Tongue (tissue), 2 donors: ENCODE results near the gene LAMC2. TPM values are rescaled to one million over a fixed set of nuclear protein-coding genes. Genes with fewer than 3 reads are reported as not detected.
A peak's percentile ranks its signal among the peaks of the same experiment; 100 is the strongest.

Source experiments
- DNase-seq: peaks from one replicate; pipeline ENCODE4 v3.0.0-alpha.2; 2015
- total RNA-seq: library from RNA; depleted of rRNA; stranded (reverse); fragments of >200 nt; gene quantifications from one replicate; pipeline ENCODE4 v1.2.3, GENCODE V29; 2014

Gene LAMC2
- total RNA-seq, 1 donor from 2014 or later, result 11.8 TPM

DNA sequence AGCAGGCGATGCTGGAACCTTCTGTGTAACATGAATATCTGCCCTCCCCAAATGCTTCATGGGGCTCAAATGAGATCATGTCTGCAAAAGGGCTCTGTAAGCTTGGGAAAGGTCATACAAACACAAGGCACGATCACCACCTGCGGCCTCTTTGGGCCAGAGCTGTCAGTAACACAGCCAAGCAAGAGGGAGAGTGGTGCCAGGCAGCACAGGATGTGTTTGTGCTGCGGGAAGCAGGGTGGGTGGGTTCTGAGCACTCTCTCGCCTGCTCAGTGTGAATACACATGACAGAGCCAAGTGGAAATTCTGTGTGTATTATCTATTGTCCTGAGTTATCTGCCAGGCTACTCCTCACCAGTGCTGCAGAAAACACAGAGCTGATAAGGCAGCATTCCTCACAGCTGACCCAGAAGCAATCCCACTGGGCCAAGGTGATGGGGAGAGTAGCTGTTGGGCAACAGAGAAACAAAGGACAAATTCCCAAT is 101.2 kb downstream of the LAMC2 start:
- peak; percentile 71 for DNase-seq

DNA sequence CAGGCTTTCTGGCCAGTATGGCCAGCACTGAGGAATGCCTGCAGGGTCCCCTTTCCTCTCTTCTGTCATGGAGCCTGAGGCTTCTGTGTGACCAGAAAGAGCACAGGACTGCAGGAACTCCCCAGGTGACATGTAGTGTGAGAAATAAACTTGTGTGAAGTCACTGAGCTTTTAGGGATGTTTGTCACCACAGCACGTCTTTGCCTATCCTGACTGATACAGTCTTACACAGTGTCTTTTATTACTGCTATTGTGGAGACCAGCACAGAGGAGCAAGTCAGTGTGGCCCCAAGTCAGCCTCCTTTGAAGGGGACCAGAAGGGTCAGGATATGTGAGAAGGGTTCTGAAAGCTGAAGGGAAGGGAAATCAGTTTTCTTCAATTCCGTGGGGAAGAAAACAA is 102.5 kb downstream of the LAMC2 start:
- DNase-seq, result no peak

DNA sequence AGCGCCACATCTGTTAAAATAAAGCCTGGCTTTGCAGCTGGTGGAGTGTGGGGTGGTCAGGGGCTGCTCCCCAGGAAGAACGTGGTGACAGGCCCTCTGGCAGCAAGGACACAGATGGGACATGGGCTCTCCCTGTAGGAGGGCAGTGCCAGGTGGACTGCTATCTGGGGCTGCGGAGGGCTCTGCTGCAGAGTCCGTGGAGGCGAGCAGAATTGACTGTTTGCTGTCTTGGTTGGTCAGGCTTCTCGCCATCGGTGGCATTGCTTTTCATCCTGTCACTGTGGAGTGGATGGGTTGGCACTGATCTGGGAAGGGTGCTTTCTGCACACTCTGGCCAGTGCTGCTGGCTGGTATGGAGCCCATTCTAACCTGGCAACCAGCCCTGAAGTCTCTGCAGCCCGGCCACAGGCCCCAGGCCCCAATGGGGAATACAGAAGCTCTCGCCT is 103.0 kb downstream of the LAMC2 start:
- peak; percentile 56 for DNase-seq

DNA sequence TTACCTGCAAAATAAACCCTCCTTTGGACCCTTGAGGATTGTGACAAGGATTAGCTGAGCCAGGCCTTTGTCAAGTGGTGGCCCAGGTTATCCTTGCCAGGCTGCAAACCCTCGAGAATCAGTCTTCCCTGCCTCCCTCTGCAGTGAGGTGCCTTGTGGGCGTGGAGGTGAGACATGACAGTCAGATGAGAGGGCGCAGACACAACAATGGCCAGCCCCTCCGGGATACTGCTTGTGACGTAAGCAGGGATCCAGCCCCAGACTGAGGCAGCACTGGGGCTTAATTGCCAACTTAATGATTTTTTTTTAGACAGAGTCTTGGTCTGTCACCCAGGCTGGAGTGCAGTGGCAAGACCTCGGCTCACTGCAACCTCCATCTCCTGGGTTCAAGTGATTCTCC is 104.6 kb downstream of the LAMC2 start:
- no peak for DNase-seq

DNA sequence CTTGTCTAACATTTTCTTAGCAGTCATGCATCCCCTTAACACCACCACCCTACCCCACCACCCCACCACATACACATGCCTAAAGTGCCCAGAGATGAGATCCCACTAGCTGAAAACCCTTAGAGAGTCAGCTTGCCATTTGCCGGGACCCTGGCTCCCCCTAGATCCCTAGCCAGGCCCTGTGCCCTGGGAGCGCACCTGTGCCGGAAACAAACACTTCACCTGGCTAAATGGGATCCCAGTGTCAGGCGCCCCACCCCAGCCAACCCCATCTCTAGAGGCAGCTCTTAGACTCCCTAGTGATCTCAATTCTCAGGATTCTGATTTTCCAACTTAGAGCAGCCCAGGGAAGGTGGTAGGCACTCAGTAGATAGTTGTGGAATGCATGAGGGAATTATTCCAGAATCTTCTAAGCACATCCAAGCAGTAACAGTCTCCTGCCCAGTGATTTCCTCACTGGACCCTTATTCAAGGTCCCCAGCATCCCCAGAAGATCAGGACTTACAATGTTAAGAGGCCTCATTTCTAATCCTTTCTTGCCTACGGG is 105.2 kb downstream of the LAMC2 start:
- no peak for DNase-seq

DNA sequence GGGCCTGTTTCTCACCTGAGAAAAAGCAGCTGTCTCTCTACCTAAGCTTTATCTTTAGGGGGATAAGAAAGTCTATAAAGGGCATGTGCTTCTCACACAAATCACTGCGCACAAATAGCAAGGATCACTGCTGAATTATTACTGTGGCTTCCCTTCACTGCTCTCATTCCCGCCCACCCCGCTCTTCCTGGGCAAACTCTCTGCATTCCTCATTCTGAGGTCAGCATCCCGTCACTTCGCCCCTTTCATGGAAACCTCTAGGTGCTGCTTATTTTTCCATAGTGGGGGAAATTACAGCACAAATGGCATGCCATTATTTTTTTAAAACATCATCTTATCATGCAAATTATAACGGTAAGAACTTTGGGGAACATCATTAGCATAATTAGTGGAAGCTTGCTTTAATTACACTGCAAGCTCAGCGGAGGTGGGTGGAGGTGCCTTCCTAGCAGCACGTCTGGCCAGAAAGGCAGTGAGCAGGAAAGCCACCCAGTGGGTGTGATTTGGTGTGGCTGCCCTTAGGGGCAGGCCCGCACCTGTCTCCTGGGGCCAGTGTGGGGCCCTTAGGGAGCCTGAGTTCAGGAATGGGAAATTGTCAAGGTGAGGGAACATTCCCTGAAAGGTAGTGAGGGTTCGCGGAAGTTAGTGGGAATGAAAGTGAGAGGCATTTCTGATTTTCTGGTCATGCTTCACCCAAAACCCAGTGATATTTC is 105.9 kb downstream of the LAMC2 start:
- no peak for DNase-seq

DNA sequence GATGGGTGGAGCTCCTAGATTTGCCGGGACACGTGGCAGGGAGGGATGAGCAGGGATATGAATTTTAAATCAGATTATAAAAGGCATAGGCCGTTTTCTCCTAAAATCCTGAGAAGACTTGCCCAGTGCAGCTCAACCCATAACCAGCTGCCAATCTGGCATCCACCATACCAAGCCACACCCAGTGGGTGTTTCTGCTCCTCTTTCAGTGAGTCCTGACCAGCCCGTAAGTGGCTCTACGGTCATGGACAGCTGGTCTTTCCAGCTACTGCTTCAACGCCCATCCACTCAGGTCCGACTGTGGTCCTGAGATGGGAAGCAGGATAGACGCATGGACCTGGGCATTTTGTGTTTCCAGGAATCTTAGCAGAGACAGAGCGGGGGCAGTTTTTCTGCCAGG is 107.2 kb downstream of the LAMC2 start:
- peak; percentile 36 for DNase-seq

DNA sequence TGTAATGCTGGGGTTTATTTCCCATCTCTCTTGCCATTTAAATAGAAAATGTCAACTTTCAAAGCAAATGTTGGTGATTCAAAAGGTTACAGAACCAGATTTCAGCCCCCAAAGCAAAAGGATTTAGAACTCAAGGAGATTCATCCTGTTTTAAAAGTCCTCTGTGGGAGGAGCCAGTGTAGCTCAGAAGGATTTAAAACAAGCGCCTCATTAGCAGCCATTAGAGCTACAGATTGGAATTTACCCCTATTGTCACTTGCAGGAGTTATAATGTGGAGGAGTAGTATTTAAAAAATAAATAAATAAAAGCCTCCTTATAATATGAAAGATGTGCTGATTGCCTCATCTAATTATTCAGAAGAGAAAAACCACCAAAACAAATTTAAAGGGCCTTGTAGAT is 107.8 kb downstream of the LAMC2 start:
- DNase-seq, result no peak

Other genes starting within 250 kb of the LAMC2 start
- 0.41 TPM for gene SHCBP1L, start 233.1 kb upstream of the LAMC2 start, total RNA-seq
- gene LAMC1, start 162.8 kb upstream of the LAMC2 start, total RNA-seq, result 482 TPM
- 0.72 TPM for gene NMNAT2, start 232.1 kb downstream of the LAMC2 start, total RNA-seq